Measurements from ENCODE around the gene SLC16A2.

- TF ChIP-seq CTCF (IDR thresholded peaks at IDR 0.05) (no peak), POLR2A (IDR thresholded peaks at IDR 0.05) (no peak), EP300 (IDR thresholded peaks at IDR 0.05) (no peak), POLR2AphosphoS5 (IDR thresholded peaks at IDR 0.05) (no peak)
Measured at GRCh38 chrX:74426615-74427014, 5.3 kb downstream of the SLC16A2 start.
